Upper lobe of left lung (tissue), 6 donors: ENCODE measurements around the gene PTGFRN. TPM values are rescaled to one million over a fixed set of nuclear protein-coding genes. Genes with fewer than 3 reads are reported as not detected.
A peak's percentile ranks its signal among the peaks of the same experiment; 100 is the strongest.

Experiments used
- ATAC-seq, 2 donors: fragments of 200-7000 bp; cut with Tn5 transposase; one replicate each; pipeline ENCODE4 v1.9.1; 2022; ENCODE audit warnings: mild to moderate bottlenecking in 2 of 2, moderate library complexity in 2 of 2; ENCODE audit not compliant: low FRiP score in 2 of 2
- DNase-seq, 2 donors: peaks; one replicate each; pipeline ENCODE4 v3.0.0-alpha.2; 2019 to 2020
- H3K27ac ChIP-seq, 4 donors: fragments of 200-600 bp; sonication (generic); one replicate each; pipeline ENCODE4 v1.5.1; 2016 to 2019
- H3K27me3 ChIP-seq, 4 donors: fragments of 200-600 bp; sonication (generic); one replicate each; pipeline ENCODE4 v1.5.1; 2017 to 2019
- H3K36me3 ChIP-seq, 4 donors: fragments of 200-600 bp; sonication (generic); one replicate each; pipeline ENCODE4 v1.5.1; 2016 to 2019
- H3K4me1 ChIP-seq, 4 donors: fragments of 200-600 bp; sonication (generic); one replicate each; pipeline ENCODE4 v1.5.1; 2018 to 2019
- H3K4me3 ChIP-seq, 4 donors: fragments of 200-600 bp; sonication (generic); one replicate each; pipeline ENCODE4 v1.5.1; 2017 to 2019; ENCODE audit warnings: mild to moderate bottlenecking in 2 of 4, moderate library complexity in 1 of 4
- H3K9me3 ChIP-seq, 4 donors: fragments of 200-600 bp; sonication (generic); one replicate each; pipeline ENCODE4 v1.5.1; 2018 to 2019
- CTCF ChIP-seq, 6 experiments: fragments of 450-650 bp in 4 of 6; fragments of 200-600 bp in 2 of 6; sonication (generic) in 2 of 6; IDR thresholded peaks; one replicate each; pipeline ENCODE4 v1.5.1; 2016 to 2019; ENCODE audit warnings: antibody characterized with exemption in 6 of 6
- EP300 ChIP-seq, 4 donors: sonication (generic); formaldehyde crosslinking; IDR thresholded peaks; one replicate each; pipeline ENCODE4 v1.5.1; 2017; ENCODE audit warnings: antibody characterized with exemption in 4 of 4, control low read depth in 2 of 4
- POLR2A ChIP-seq, 4 donors: fragments of 450-650 bp; IDR thresholded peaks; one replicate each; pipeline ENCODE4 v1.5.1; 2016 to 2017; ENCODE audit warnings: antibody characterized with exemption in 4 of 4, mild to moderate bottlenecking in 2 of 4
- POLR2AphosphoS5 ChIP-seq, 2 donors: sonication (generic); formaldehyde crosslinking; IDR thresholded peaks; one replicate each; pipeline ENCODE4 v1.5.1; 2017; ENCODE audit warnings: antibody characterized with exemption in 2 of 2
- WGBS, 2 donors: methylation state at CpG; one replicate each; pipeline ENCODE4 v1.1.5; 2017 to 2018; 5-methylcytosine and 5-hydroxymethylcytosine counted together
- total RNA-seq, 6 donors: library from RNA; depleted of rRNA in 4 of 6; stranded (reverse); fragments of >200 nt in 4 of 6; gene quantifications; one replicate each; pipeline versions ENCODE4 v1.1.0 to v1.2.1, GENCODE V29; 2016 to 2021
- donor health status: DM: no; HTN: no; CAD: no; lungs with moderate emphysema.
- donor health status: DM: no; HTN: yes; CAD: no; lungs with severe emphysema.

The PTGFRN gene
- total RNA-seq, 6 donors from 2014 or later: 11.7 to 33.6 (median 20.1) TPM

- Histone ChIP-seq H3K4me1 (peaks cover 0 to 7% (median 3%) of the 10 kb centered on the region in 4 donors), H3K36me3 (no peaks in the 10 kb centered on the region), H3K4me3 (no peak overlapping the region), H3K27ac (no peak overlapping the region), H3K9me3 (no peaks in the 10 kb centered on the region), H3K27me3 (no peaks in the 10 kb centered on the region)
- DNase-seq (peak in 1 of 2 donors; percentile 26), ATAC-seq (no peak)
- TF ChIP-seq EP300 (IDR thresholded peaks at IDR 0.05): no peak
- TF ChIP-seq CTCF (IDR thresholded peaks at IDR 0.05): no peak
- TF ChIP-seq POLR2A (IDR thresholded peaks at IDR 0.05): no peak
- no peak for TF ChIP-seq POLR2AphosphoS5 (IDR thresholded peaks at IDR 0.05)
- 62 to 74% methylated on average over 2 of the region's 2 CpGs for WGBS, 2 donors
Observed at GRCh38 chr1:116919802-116920201, 10.1 kb downstream of the PTGFRN start.

- Histone ChIP-seq H3K36me3 (no peaks in the 10 kb centered on the region), H3K4me3 (no peak overlapping the region), H3K9me3 (no peaks in the 10 kb centered on the region), H3K27ac (no peak overlapping the region), H3K4me1 (peaks cover 0 to 7% (median 3%) of the 10 kb centered on the region in 4 donors), H3K27me3 (no peaks in the 10 kb centered on the region)
- ATAC-seq (no peak), DNase-seq (no peak)
- TF ChIP-seq POLR2AphosphoS5 (IDR thresholded peaks at IDR 0.05): no peak
- no peak for TF ChIP-seq POLR2A (IDR thresholded peaks at IDR 0.05)
- TF ChIP-seq CTCF (IDR thresholded peaks at IDR 0.05): no peak
- 75 to 96% methylated on average over 1 of the region's 1 CpG for WGBS, 2 donors
Observed at GRCh38 chr1:116920211-116920610, 10.5 kb downstream of the PTGFRN start.

- WGBS, 2 donors: 84 to 86% methylated on average over 6 of the region's 6 CpGs
- no peak for TF ChIP-seq POLR2A (IDR thresholded peaks at IDR 0.05)
- no peak for TF ChIP-seq CTCF (IDR thresholded peaks at IDR 0.05)
- TF ChIP-seq POLR2AphosphoS5 (IDR thresholded peaks at IDR 0.05): no peak
- no peak for TF ChIP-seq EP300 (IDR thresholded peaks at IDR 0.05)
- DNase-seq (no peak), ATAC-seq (no peak)
- Histone ChIP-seq H3K27me3 (no peaks in the 10 kb centered on the region), H3K4me1 (peaks cover 0 to 7% (median 3%) of the 10 kb centered on the region in 4 donors), H3K4me3 (no peak overlapping the region), H3K9me3 (no peaks in the 10 kb centered on the region), H3K36me3 (no peaks in the 10 kb centered on the region), H3K27ac (no peak overlapping the region)
Observed at GRCh38 chr1:116921301-116921885, 11.7 kb downstream of the PTGFRN start.

GRCh38 chr1:116921937-116922336 is 12.2 kb downstream of the PTGFRN start:
- no peak overlapping the region for H3K4me3 ChIP-seq
- no peaks in the 10 kb centered on the region for H3K36me3 ChIP-seq
- H3K9me3 ChIP-seq: no peaks in the 10 kb centered on the region
- DNase-seq: no peak
- ATAC-seq: no peak
- TF ChIP-seq POLR2AphosphoS5 (IDR thresholded peaks at IDR 0.05) (no peak), CTCF (IDR thresholded peaks at IDR 0.05) (no peak)
- H3K27me3 ChIP-seq: no peaks in the 10 kb centered on the region
- peaks cover 0 to 5% (median 1%) of the 10 kb centered on the region in 4 donors for H3K4me1 ChIP-seq
- 91 to 92% methylated on average over 5 of the region's 5 CpGs for WGBS, 2 donors
- H3K27ac ChIP-seq: no peak overlapping the region

GRCh38 chr1:116923421-116923820 is 13.7 kb downstream of the PTGFRN start:
- H3K4me1 ChIP-seq: no peaks in the 10 kb centered on the region
- H3K9me3 ChIP-seq: no peaks in the 10 kb centered on the region
- DNase-seq: no peak
- no peaks in the 10 kb centered on the region for H3K27me3 ChIP-seq
- H3K27ac ChIP-seq: no peak overlapping the region
- 69 to 74% methylated on average over 8 of the region's 8 CpGs for WGBS, 2 donors
- H3K36me3 ChIP-seq: no peaks in the 10 kb centered on the region
- TF ChIP-seq EP300 (IDR thresholded peaks at IDR 0.05) (no peak), POLR2A (IDR thresholded peaks at IDR 0.05) (no peak), CTCF (IDR thresholded peaks at IDR 0.05) (no peak), POLR2AphosphoS5 (IDR thresholded peaks at IDR 0.05) (no peak)
- no peak overlapping the region for H3K4me3 ChIP-seq
- ATAC-seq: peak in 1 of 2 donors; percentile 55
